DLD1 (cell line): ENCODE measurements around the gene FRMD4A.

Experiments
- in situ Hi-C: cut with HindIII; loops from 2 replicates; pipeline ENCODE4 v1.10.0; 2017; ENCODE audit warnings: low sequenced_read_pairs

The FRMD4A gene

DNA sequence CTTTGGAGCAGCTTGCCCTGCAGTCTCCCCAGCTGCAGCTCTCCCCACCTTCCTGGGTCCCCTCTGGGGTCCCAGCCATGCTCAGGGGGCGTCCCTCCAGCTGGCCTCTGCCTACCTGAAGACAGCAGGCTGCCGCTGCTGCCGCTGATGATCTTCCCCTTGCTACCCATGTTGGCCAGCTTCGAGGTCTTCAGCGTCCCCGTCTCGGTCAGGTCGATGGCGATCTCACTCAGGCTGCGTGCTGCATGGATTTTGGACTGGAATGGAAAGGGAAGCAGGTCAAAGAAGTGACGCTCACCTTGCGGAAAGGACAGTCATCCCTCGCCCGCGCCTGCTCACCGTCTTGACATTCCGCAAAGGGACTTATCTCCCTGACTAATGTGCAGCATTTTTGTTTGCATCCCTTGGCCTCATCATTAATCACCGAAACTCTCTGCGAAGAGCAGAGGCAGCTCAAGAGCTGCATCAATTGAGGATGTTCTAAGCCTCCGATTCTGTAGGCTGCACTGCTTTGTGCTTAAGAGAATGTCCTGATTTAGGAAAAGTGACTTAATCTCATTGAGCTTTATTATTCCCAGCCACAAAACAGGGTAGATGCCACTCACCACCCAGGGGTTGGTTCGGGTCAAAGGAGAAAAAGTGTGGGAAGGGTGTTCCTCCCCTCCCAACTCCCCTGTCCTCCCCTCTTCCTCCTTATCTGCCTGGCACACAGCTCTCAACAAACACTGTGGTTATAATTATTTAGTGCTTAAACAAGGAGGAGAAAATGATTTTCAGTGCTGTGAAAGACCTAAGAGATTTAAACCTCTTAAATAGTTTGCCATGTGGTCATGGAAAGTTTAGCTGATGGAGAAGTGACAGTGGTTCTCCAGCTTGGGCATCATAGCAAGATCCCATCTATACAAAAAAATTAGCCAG, 636.7 kb downstream of the FRMD4A start:
- in situ Hi-C loops: no loop called here

DNA sequence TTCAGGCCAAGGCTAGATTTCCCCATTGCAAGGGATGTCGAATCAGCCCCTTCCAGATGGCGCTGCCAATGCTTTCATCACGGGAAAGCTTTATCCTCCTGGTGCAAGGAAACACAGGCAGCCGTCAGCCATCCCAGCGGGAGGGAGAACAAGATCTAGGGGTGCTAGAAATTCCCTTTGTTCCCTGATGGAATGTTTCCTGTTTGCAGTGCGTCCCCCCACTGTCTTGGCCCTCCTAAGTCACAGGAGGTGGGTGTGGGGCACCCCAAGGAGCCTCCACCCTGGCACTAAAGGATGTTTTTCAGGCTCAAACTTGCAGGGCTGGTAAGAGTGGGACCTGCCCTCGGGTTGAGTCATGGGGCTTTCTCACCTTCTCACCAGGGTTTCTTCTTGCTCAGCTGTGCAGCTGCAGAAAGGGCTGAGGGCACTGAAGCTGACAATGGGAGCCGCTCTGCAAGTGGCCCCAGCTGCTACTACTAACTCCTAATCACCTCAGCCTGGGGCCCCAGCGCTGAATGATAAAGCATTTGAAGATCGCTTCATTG, 640.4 kb downstream of the FRMD4A start:
- in situ Hi-C loops: no loop called here

DNA sequence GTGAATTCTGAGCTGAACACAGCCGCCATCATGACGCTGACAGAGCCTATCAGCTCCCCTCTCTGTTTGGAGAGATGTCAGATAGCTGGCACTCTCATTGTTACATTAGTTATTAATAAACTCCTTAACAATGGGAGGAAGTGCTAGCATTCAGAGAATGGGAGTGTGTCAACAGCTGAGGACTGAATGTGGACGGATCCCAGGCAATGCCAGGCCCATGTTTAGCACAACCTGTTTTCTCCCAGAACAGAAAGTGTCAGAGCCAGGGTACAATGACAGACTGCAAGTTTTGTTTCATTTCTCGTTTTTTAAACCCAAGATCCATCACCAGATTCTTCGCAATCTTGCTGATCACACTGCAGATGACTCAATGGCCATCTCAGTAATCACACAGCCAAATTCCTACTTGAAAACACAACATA, 644.4 kb downstream of the FRMD4A start:
- in situ Hi-C loops: no loop called here

DNA sequence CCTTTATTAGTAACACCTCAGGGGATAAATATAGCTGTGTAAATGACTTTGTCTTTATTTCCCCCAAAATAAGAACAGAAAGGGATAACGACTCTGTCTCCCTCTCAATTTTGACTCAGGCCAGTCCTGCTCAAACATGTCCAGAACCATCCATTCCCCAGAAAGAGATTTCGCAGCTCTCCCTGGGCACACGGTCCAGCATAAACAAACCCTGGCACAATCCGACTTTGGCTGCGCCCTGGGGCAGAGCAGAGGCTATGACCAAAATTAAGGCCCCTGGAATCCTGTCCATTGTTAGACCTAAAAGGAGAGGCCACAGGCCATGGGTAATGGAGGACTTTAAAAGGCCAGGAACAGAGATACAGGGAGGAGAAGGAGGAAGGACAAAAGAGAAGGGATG, 644.8 kb downstream of the FRMD4A start:
- in situ Hi-C loops: no loop called here

DNA sequence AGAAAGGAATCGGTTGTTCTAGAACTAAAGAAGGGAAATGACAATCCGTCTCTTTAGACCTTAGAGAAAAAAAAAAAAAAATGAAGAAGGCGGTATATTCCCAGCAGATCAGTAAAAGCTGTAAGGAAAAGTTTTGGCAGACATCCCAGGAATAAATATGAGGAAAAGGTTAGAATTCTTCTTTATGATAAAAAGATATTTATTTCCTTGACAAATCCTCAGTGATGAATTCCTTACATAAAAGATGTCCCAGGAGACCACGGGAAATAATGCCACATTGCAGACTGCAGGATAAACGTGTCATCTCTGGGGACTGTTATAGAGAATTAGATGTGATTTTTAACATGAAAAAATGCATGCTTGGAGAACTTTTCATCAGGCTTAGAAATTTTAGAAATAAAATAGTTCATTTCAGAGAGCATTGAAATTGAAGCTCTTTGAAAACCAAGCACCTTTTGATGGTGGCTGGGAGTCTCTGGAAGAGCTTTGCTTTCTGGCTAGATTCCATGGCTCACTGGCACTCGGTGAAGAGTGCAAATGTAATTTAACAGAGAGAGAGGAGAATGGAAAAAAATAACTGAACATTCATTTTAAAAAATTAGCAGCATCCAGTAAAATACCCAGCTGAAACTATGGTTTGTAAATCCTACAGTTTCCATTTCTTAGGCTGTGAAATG, 645.8 kb downstream of the FRMD4A start:
- in situ Hi-C loops: no loop called here

DNA sequence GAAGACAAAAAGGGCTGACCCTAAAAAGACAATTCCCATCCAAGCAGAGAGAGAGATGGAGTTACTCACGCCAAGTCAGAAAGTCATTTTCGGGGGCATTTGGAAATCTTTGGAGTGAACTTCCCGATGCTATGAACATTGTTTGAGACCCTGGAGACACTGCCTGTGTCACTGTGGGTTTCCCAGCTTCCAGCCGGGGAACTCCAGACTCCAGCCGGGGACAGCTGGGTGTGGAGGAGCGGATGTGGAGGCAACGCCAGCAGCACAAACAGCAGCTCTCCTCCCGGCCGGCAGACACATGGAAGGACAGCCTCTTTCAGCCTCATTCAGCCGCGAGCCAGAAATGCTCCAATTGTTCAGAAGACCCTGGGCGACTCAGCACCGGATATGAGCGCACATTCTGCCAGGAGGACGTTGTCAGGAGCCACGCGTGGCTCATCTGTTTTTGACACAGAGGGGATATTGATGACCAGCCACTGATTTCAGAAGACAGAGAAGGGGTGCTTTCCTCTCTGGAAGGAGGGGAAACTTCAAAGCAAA, 646.4 kb downstream of the FRMD4A start:
- in situ Hi-C loops: no loop called here

DNA sequence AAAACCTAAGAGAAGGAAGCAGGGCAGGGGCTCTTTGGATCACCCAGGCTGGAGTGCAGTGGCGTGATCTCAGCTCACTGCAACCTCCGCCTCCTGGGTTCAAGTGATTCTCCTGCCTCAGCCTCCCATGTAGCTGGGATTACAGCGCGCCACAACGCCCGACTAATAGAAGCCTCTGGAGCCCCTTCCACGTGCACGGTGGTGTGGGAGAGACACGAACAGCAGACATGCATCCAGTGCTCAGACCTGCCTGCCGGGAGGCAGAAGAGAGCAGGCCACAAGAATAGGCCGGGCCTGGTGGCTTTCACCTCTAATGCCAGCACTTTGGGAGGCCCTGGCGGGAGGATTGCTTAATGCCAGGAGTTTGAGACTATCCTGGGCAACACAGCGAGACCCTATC, 647.7 kb downstream of the FRMD4A start:
- in situ Hi-C loops: no loop called here

DNA sequence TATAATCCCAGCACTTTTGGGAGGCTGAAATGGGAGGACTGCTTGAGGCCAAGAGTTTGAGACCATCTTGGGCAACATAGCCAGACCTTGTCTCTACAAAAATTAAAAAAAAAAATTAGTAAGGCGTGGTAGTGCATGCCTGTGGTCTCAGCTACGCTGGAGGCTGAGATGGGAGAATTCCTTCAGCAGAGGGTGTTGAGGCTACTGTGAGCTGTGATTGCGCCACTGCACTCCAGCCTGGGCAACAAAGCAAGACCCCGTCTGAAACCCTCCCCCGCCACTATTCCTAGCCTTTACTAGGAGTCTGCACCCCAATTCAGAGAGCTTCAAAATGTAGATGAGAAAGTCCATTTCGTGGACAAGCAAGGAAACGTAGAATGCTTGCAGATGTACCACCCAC, 648.8 kb downstream of the FRMD4A start:
- in situ Hi-C loops: no loop called here

DNA sequence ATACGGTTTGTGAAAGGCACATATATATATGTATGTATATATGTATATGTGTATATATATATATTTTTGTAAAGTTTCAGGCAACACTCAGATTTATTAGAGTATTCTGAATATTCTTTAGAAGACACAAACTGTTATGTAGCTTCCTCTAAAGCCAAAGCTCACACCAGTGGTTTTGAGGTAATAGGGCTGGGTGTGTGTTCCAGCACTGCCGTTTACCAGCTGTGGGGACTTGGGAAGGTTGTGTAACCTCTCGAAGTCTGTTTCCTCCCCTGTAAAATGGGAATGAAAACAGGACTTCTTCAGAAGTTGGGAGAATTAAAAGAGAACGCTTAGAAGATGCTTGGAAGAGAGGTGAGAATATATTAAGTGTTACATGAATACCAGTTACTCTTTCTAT, 649.2 kb downstream of the FRMD4A start:
- in situ Hi-C loops: no loop called here

DNA sequence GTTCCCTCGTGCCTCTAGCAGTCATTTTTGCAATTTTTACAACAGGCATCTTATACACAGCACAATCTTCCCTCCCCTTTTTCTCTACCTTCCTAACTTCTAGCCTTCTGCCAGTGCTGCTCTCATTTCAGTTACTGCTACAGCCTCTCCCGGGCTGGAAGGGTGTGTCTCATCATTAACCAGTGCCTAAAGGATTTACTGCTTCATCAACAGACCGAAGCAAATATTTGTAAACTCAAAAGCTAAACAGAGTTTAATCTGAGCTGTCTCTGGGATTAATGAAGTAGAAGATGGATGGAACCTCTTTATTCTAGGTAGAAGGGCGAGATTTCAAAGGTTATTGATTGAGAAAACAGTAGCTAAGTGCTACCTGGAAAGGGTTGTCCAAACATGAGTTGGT, 649.6 kb downstream of the FRMD4A start:
- in situ Hi-C loops: no loop called here

DNA sequence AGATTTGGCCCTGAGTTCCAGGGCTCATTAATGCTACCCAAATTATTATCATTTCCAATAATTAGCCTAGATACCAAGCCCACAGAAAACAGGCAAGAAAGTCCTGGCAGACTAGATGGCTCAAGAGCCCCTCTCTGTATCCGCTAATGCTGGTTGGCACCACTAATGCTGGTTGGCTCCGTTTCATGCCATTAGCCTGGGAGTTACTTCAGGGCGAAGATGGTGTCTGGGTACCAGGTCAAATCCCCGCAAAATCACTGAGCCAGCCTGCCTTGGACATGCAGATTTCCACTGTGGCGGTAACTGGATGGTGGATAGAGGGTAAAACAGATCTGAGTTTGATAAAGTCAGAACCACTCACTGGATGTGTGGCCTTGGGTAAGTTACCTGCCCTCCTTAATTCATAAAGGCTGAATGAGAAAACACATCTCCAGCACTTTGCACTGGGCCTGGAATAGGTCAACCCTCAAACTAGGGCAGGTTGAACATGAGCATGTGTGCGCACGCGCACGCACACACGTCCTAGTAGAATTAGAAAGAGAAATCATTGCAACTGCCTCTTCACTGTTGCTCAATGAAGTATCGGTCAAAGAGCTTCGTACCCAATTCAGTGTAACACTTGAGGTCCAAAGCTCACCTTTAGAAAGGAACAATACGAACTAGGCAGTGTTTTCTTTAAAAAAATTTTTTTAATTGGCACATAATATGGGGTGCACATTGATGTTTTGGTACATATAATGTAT, 652.5 kb downstream of the FRMD4A start:
- in situ Hi-C loops: no loop called here

DNA sequence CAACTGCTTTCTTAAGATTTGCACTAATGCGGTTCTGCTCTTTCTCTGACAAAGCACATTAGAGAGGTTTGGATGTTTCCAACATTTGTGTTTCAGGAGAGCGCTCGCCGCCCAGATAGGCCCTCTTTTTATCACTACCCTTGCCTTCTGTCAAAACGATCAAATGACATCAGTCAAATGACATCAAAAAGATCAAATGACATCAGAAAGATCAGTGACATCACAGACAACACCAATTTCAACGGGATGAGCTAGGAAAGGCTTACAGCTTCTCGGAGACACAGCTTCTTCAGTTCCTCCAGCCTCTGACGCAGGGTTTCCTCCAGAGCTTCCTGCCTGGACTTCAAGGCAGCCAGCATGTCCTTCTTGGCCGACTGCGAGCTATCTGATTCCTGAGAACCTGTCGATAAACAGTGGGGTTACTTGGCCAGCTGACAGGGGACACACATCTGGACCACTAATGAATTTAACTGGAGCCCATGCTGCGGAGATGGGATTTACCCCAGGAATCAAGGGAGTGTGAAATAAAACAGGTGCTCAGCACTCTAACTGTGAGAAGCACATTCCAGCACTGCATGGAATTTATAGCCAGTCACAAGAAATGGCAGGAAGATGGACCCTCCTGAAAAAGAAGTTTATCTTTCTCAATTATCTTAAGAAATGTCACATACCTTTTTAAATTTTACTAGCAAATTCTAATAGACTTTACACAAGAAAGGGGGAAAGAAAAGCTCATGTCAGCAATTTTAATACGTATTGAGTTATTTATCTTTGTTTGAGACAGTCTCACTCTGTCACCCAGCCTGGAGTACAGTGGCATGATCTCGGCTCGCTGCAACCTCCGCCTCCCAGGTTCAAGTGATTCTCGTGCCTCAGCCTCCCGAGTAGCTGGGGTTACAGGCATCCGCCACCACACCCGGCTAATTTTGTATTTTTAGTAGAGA, 655.8 kb downstream of the FRMD4A start:
- in situ Hi-C loops: no loop called here

DNA sequence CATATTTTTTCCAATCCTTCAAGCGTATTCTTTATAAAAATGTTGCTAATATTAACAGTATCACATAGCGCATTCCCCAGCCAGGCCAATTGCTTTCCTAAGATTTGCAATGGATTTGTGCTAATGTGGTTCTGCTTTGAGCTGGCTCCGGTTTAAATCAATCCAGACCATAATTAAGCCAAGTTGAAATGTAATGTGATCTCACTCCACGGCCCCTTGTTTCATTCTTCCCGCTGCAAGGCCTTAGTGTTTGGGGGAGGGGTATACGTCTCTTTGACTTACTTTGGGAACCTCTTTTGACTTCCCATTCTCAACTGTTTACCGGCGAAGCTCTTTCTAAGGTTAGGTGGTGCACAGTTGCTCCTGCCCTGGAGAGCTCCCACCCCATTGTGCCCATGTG, 657.6 kb downstream of the FRMD4A start:
- in situ Hi-C loops: no loop called here

DNA sequence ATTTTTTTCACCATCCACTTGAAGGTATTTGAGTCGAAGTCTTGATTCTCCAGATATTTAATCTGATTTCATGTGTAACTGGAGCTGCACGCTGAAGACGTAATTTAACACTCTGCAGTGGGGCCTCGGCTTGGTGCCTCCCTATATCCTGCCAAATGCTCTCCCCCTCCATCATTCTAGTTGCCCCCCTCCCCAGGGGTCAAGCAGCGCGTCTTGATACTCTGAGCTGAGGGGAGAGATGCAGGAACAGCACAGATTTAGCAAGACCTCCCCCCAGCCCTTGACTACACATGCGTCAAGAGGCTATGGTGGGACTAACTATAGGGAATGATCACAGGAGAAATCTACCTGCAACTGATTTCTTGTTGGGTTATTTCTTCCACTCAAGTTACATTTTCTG, 658.2 kb downstream of the FRMD4A start:
- in situ Hi-C loops: no loop called here

DNA sequence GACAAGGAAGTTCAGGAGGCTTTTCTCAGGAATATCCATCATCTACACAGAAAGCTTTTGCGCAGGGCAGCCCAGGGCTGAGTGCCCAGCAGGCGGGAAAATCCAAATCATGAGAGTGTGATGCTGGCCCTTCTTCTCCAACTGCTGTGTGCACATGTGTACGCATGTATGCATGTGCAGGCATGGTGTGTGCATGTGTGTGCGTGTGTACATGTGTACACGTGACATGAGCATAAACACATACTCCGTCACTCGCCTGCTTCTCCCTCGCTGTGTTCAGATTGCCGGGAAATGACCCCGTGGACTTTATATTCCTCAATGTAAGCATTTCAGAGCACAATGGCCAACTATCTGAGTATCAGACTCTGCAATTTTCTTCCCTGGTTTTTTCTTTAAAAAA, 658.8 kb downstream of the FRMD4A start:
- in situ Hi-C loops: no loop called here

DNA sequence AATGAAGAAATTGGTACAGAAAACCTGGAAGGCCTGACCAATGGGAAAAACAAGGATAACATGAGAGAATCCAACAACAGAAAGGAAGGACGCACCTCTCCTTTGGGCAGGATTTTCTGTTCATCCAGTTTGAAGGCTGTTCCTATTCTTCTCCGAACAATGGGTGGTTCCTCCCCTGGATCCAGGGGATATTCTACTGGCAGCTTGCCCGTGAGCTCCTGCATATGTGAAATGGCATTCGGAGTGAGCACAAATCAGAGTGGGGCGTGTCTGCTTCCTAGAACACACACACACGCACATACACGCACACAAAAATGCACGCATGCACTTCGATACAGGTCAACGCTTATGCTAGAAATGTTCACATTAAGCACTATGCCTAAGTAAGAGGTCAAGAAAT, 660.4 kb downstream of the FRMD4A start:
- in situ Hi-C loops: no loop called here

DNA sequence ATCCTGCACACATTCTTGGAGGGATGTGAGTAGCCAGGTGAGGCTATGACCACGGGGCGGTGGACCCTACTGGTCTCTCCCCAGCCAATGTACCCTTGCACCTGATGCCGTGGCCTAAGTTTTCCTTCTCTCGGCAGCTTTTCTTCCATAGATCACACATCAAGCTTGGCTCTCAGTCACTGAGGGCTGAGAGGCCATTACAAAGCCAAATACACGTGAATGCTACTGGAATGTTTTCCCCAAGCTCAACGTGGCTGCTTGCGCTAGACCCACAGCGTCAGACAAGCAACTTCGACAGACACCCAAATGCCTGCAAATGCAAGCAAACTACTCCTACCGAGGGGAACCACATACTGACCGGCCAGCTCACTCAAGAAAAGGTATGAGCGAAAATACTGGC, 660.8 kb downstream of the FRMD4A start:
- in situ Hi-C loops: no loop called here

DNA sequence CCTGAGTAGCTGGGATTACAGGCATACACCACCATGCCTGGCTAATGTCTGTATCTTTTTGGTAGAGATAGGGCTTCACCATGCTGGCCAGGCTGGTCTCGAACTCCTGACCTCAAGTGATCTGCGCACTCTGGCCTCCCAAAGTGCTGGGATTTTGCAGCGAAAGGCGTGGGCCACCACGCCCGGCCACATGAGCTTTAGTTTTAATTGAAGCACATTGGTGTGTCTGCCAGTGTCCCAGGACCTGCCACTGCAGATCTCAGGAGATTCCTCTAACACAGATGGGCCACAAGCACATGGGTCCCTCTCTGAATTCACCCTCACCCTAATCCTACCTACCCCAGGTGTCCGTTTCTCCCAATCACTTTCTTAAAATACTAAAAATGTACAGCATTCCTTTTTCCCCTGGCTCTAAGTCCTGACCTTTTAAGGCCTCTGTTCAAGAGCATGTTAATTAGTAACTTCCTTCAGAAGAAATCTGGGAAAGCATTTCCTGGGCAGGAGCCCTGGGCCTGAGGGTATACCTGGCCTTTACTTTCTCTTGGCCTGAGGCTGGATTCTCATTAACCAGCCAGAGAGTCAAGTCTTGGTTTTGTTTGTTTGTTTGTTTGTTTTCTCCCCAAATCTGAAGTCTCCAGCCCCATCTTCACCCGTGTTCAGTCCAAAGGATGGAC, 661.4 kb downstream of the FRMD4A start:
- in situ Hi-C loops: no loop called here

DNA sequence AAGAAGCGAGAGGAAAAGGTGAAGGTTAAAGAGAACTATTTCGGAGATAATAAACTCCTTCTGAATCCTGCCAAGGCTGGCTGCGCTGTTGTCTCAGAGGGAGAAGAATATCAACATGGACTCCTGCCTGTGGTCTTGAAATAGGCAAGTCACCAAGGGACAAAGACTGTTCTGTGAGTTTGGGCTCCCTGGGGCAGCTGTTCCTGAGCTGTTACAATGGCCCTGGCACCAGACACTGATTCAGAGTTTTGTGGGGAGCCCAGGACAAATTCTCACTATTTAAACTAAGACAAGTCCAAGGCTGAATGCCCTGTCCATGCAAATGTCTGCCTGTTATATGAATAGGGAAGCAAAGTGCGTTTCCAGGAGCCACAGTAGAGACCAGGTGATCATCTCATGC, 662.6 kb downstream of the FRMD4A start:
- in situ Hi-C loops: no loop called here
